ENCODE data around the gene TMEM272.

- TF ChIP-seq CTCF (IDR thresholded peaks at IDR 0.05; ENCODE audit: insufficient read depth, low read length) (no peak), POLR2AphosphoS5 (IDR thresholded peaks at IDR 0.05; ENCODE audit: low read depth) (no peak), REST (IDR thresholded peaks at IDR 0.05; ENCODE audit: insufficient replicate concordance, low read depth) (no peak), GABPA (IDR thresholded peaks at IDR 0.05; ENCODE audit: low read depth) (no peak), SPI1 (IDR thresholded peaks at IDR 0.05; ENCODE audit: borderline replicate concordance, low read depth) (no peak)
These were observed 72.9 kb downstream of the TMEM272 start for GRCh38 chr13:51772105-51772455.

Data from HL-60 (cell line).